GM18526 (cell line): Measurements from ENCODE around the gene PCDHB4.

ENCODE experiments used
- POLR2A ChIP-seq: IDR thresholded peaks from 3 replicates; pipeline ENCODE4 v1.6.1; 2011; ENCODE audit not compliant: insufficient read length; ENCODE audit errors: extremely low read depth

Gene PCDHB4

DNA sequence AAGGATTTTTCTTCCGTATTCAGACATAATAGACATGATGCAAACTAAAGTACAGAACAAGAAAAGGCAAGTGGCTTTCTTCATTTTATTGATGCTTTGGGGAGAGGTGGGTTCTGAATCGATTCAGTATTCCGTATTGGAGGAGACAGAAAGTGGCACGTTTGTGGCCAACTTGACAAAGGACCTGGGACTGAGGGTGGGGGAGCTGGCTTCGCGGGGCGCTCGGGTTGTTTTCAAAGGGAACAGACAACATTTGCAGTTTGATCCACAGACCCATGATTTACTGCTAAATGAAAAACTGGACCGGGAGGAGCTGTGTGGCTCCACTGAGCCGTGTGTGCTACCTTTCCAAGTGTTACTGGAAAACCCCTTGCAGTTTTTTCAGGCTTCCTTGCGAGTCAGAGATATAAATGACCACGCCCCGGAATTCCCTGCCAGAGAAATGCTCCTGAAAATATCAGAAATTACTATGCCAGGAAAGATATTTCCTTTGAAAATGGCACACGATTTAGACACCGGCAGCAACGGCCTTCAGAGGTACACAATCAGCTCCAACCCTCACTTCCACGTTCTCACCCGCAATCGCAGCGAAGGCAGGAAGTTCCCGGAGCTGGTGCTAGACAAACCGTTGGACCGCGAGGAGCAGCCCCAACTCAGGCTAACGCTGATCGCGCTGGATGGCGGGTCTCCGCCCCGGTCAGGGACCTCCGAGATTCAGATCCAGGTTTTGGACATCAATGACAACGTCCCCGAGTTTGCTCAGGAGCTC is 28.8 kb downstream of the PCDHB4 start:
- TF ChIP-seq POLR2A: no peak

DNA sequence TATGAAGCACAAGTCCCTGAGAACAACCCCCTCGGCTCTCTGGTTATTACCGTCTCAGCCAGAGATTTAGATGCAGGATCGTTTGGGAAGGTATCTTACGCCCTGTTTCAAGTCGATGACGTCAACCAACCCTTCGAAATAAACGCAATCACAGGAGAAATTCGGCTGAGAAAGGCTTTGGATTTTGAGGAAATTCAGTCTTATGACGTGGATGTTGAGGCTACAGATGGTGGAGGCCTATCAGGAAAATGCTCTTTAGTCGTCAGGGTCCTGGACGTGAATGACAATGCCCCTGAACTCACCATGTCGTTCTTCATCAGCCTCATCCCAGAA is 29.3 kb downstream of the PCDHB4 start:
- TF ChIP-seq POLR2A: no peak

DNA sequence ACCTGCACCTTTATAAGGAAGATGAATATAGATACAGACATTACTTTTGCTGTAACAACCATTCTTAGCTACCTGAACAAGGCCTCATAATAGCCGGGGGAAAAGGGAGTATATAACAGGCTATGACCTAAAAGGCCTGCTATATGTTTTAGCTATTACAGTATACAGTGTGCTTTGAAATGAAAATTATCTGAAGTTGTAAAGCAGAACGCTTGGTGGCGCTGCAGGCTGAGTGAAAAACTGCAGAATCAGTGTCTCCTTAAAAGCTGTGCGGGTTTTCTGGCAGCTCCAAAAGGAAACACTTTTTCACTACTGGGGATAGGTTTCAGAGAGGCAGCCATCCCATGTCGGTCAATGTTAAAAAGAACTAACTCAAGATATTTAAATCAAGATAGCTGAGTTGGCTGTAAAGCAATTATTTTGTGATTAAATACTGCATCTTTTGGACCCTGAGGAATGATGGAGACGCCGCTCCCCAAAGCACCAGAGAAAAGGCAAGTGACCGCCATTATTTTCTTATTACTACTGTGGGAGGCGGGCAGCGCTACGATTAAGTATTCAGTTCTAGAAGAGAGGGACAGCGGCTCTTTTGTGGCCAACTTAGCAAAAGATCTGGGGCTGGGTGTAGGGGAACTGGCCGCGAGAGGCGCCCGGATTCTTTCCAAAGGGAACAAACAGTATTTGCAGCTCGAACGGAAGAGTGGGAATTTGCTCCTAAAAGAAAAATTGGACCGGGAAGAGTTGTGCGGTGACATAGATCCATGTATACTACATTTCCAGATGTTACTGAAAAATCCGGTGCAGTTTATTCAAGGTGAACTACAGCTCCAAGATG is 34.1 kb downstream of the PCDHB4 start:
- no peak for TF ChIP-seq POLR2A

DNA sequence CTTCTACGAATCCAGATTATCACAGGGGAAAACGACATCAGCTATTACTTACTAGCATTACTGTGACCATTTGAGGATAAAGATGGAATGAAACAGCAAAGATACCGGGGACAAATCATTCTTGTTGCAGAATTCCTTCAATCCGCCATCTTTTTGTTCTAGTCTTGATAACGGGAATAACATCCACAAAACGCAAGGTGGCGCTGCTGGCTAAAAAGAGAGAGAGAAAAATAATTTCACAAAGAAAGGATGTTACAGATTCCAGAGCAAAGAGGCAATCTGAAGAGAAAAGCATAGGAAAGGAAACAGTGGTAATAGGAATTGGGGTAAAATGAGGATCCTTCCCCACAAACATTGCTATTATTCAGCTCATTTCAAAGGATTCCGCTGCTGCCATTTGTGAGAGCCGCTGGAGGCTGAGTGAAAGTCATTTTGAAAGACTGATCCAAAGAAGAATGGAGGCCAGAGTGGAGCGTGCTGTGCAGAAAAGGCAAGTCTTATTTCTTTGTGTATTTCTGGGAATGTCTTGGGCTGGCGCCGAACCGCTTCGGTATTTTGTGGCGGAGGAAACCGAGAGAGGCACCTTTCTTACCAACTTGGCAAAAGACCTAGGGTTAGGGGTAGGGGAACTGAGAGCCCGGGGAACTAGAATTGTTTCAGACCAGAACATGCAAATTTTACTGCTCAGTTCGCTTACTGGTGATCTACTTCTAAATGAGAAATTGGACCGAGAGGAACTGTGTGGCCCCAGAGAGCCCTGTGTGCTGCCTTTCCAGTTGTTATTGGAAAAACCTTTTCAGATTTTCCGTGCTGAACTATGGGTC is 51.0 kb downstream of the PCDHB4 start, which contains the start of gene PCDHB7:
TSS of gene PCDHB7 (plus strand) at position 264 of the 824 bp plus-strand sequence. CDS start at position 456, 192 bp downstream.
- TF ChIP-seq POLR2A: no peak
